Hematopoietic multipotent progenitor cell treated with erythropoietin and hydrocortisone succinate and interleukin-3 and kit ligand, for 8 days (in vitro differentiated cells): ENCODE data around the gene NTNG1.

Experiments used
- DNase-seq: peaks from one replicate; pipeline ENCODE4 v3.0.0-alpha.2; 2015

The NTNG1 gene

DNA sequence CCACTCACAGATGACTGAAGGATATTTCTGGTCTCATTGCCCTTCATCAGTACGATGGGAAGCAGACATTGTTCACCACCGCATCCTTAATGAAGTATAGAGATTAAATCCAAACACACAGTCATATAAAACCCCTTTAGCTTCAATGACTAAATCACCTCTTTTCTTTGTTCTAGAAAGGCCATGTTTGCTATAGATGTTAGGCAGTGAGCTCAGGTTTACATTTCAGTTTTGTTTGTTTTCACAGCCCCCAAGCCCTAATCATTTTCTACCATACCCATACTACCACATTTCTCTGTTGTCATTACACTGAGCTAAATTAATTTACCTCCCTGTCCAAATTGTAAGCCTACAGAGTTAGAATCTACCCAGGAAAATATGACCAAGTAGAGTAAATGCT, 385.1 kb downstream of the NTNG1 start:
- DNase-seq, result no peak

DNA sequence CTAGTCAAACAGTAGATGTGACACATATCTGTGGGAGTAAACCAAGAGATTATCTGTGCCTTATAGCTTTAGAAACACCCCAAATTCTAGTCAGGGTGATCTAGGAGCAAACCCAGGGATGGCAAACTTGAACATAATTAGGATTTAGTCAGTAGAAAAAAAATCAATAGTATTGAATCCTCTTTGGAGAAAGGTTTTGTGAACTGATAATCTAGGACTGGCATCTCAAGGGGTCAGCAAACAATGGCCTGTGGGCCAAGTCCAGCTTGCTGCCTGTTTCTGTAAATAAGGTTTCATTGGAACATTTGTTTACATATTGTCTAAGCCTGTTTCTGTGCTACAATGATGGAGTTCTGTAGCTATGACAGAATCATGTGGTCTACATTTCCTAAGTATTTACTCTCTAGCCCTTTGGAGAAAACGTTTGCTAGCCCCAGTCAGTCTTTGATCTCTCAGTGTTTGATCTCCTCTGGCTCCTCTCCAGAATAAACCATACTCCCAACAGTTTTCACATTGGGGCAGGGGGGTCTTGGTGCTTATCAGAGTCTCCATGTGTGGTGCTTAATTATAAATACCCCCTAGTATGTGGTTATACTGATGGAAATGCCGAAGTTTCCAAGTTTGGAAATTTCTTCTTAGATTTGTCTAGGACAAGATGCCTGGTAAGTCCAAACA, 385.8 kb downstream of the NTNG1 start:
- no peak for DNase-seq

DNA sequence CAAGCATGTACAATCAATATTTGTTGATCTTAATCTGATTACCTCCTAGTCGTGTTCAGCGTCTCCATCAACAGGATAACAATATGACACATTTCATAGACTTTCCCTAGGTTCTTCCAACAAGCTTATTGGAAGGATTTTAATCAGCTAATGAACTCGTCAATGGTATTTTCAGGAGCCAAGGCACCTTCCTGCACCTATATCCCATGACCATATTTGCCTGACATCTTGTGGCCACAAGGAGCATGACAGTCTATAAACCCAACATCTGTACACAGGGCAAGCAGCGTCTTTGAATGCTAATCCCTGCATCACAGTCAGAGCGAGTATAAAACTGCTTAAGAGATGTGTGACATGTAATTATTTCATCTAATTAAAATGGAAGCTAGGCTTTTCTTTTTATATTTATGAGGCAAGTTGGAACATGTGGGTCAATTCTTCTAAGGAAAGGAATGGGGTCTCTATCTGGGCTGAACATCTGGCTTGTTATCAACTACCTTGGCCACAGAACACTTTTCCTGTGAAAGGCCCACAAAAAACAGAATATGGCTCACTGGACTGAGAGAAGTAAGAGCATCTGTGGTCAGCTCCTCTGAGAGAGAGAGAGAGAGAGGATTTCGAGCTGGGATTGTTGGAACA, 388.8 kb downstream of the NTNG1 start:
- DNase-seq, result peak; percentile 56

DNA sequence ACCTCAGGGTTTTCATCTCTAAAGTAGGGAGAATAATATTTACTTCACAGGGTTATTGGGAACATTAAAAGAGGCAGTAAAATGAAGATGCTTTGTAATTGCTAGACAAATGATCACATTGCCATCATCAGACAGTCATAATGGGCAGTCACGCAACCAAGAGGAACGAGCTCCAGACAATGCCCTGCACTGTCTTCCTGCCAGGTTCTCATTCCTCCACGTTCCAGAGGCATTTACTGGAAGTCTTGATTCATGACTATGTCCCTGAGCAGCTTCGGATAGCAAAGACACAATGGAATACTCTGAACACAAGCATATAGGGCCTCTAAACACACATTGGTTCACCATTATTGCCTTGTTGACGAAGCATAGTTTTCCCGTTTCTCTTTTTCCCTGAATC, 389.7 kb downstream of the NTNG1 start:
- DNase-seq, result no peak

DNA sequence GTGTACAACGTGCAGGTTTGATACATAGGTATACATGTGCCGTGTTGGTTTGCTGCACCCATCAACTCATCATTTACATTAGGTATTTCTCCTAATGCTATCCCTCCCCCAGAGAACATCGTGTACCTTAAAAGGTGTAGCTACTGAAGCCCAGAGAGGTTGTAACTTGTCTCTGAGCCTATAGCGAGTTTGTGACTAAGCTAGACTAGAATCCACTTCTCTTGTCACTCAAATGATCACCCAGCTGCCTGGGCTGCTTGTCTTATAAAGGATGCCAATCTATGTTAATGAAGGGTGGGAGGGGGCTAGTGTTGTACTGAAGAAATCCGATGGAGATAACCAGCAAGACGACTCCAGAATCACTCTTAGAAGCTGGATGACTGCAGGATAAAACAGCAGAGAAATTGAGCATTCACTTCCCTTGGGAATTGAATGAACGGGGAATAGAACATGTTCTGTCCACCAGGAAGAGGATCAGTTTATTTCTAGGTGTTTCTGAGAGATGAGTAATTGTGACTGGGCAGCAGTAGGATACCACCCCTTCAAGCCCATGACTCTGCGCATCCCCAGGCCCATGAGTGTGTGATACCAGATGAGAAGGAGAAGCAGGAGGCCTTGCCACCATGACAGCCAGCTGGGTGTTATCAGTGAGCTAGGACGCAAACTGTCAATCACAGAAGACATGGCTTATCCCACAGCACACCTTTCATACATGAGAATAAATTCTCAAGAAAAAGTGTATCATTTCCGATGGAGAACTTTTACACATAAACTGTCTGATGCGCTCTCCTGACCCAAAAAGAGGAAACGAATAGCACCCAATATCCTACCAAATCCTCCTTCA, 390.4 kb downstream of the NTNG1 start:
- DNase-seq, result no peak

DNA sequence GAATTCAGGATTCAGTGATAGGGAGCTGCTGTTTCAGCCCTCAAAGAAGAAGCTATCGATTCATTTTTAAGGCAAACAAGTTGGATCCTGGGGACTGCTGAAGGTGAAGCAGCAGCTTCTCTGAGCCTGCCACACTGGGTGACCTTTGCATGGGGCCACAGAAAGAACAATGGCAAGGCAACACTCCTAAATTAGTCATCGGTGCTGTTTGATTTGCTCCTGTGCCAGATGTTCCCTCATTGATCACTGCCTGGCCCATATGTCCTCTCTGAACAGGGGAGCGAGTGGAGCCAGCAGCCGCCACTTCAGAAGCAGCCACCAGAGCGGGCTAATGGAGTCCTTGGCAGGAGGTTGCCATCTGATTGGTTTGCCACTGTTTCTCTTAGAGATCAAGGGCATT, 391.5 kb downstream of the NTNG1 start:
- DNase-seq, result no peak
